ENCODE data around the gene DOK7.
"Not testable (repeated sequence)": the region's sequence is repeated elsewhere in the genome, so short reads cannot be mapped to it uniquely, and the experiment has no call there.

DOK7 gene

DNA sequence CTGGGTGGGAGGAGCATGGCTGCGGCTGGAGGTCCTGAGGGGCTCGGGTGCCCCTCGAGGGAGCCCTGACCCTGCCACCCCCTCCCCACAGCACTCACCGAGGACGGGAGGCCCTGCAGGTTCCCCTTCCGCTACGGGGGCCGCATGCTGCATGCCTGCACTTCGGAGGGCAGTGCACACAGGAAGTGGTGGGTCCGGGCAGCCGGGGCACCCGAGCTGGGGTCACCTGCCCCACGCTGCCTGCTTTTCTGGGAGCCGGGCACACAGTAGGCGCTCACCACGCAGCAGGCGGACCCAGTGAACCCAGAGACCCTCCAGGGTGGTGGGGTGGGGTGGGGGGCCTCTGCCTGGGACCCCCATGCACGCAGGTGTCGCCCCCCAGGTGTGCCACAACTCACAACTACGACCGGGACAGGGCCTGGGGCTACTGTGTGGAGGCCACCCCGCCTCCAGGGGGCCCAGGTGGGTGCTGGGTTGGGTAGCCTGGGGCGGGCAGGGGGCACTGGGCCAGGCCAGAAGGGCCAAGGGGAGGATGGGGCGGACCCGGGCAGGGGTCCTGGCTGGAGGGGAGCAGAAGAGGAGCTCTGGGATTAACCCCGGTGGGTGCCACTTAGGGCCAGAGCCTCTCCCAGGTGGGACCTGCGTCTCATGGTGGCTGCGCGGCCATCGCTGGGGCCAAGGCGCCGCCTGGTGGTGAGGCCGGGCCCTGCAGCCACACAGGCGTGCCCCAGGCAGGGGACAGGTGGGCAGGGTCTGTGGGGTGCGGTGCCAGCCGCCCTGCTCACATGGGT, 20.0 kb upstream of the DOK7 start:
- peak; percentile 21 for DNase-seq

DNA sequence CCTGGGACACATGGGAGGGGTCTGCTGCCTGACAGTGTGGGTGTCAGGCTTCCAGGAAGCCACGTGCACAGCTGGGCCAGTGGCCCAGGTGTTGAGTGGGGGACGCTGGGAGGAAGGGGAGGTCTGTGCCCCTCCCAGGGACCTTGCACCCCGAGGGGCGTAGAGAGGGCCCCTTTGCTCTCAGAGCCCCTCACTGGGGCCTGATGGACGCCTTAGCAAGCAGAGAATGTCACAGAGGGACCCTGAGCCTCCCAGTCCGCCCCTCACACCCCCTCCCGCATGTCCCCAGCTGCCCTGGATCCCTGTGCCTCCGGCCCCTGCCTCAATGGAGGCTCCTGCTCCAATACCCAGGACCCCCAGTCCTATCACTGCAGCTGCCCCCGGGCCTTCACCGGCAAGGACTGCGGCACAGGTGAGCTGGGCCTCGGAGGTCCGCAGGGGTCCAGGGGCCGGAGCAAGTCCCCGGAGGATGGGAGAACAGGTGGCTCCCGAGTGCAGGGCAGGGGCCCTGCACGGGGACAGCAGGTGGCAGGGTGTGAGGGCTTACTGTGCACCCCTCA, 19.3 kb upstream of the DOK7 start:
- no peak for DNase-seq

DNA sequence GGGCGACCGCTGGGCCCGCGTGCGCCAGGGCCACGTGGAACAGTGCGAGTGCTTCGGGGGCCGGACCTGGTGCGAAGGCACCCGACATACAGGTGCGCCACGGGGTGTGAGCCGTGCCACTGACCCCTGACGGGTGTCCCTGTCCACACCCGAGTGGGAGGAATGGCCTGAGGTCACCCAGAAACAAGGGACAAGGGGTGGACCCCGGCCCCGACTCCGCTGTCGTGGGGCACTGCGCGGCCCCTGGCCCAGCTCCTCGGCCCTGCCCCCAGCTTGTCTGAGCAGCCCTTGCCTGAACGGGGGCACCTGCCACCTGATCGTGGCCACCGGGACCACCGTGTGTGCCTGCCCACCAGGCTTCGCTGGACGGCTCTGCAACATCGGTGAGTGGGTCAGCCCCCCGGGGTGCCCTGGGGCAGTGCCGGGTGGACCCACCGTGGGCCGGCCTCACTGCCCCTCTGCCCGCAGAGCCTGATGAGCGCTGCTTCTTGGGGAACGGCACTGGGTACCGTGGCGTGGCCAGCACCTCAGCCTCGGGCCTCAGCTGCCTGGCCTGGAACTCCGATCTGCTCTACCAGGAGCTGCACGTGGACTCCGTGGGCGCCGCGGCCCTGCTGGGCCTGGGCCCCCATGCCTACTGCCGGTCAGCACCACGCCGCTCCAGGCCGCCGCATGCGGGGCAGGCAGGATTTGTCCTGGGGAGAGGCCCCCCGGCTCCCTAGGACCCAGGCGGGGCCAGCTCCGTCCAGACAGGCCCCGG, 18.6 kb upstream of the DOK7 start:
- DNase-seq, result no peak

DNA sequence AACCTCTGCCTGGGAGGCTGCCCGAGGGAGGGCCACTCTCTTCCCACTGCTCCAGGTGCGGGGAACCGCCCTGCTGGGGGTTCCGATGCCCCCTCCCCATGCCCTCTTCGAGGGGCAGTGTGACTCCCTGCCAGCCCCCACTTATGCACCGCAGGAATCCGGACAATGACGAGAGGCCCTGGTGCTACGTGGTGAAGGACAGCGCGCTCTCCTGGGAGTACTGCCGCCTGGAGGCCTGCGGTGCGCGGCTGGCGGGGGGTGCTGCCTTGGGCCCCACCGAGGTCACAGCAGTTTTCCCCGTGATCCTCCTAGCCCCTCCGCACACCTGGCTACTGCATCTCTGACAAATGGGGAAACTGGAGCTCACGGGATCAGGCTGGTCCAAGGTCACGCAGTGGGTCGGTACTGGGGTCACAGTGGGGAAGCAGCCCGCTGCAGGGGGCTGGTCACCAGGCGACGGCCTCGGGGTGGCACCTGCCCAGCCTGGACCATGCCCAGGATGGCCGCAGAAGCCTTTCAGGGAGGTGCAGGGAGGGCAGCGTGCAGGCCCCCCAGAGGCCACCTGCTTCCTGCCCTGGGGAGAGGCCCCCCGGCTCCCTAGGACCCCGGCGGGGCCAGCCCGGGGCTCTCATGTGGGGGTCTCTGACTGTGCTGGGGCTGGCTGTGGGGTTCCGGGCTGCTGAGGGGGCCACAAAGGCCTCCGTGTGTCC, 17.8 kb upstream of the DOK7 start:
- DNase-seq, result no peak

DNA sequence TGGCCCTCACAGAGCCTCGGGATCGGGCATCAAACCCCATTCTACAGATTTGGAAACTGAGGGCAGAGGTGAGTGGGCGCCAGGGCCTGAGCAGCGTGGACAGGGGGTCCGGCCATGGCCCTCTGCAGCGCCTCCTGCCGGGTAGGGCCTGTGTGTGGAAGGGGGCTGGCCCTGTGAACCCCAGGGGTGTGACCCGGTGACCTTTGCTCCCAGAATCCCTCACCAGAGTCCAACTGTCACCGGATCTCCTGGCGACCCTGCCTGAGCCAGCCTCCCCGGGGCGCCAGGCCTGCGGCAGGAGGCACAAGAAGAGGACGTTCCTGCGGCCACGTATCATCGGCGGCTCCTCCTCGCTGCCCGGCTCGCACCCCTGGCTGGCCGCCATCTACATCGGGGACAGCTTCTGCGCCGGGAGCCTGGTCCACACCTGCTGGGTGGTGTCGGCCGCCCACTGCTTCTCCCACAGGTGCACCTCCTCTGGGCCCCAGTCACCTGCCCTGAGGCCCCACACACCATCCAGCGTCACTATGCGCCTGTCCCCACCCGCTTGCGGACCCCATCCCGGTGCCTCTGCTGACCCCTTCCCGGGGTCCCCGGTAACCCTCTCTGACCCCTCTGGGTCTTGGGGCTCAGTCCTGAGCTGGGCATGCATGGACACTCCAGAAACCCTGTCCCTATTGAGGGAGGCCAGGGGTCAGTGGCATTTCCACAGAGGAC, 17.1 kb upstream of the DOK7 start:
- no peak for DNase-seq

DNA sequence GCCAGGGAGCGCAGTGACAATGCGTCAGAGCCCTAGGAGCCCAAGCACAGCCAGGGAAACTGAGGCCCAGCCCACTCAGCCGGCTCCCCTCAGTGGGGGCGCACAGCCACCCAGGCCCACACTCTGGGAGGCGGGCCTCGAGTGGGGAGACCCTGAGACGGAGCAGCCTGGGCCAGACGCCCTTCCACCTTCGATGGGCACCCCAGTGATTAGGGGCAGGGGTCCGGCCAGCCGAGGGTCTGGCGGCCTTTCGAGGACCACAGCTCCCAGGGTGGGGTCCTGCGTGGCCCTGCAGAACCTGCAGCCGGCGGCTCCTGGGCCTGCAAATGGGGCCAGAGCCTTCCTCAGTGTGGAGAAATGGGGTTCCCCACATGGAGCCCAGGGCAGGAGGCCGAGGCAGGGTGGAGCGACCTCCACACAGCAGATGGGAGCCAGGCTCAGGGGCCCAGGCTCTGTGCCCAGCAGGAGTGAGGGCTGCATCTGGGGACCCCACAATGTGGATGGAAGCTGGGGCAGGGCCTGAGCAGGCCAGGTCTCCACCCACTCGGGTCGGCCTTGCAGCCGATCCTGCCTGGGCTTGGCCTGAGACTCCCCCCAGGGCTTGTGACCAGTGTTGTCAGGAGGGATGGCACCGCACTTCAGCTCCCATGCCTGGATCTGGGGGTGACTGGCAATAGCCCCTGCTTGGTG, 16.3 kb upstream of the DOK7 start:
- no peak for DNase-seq

DNA sequence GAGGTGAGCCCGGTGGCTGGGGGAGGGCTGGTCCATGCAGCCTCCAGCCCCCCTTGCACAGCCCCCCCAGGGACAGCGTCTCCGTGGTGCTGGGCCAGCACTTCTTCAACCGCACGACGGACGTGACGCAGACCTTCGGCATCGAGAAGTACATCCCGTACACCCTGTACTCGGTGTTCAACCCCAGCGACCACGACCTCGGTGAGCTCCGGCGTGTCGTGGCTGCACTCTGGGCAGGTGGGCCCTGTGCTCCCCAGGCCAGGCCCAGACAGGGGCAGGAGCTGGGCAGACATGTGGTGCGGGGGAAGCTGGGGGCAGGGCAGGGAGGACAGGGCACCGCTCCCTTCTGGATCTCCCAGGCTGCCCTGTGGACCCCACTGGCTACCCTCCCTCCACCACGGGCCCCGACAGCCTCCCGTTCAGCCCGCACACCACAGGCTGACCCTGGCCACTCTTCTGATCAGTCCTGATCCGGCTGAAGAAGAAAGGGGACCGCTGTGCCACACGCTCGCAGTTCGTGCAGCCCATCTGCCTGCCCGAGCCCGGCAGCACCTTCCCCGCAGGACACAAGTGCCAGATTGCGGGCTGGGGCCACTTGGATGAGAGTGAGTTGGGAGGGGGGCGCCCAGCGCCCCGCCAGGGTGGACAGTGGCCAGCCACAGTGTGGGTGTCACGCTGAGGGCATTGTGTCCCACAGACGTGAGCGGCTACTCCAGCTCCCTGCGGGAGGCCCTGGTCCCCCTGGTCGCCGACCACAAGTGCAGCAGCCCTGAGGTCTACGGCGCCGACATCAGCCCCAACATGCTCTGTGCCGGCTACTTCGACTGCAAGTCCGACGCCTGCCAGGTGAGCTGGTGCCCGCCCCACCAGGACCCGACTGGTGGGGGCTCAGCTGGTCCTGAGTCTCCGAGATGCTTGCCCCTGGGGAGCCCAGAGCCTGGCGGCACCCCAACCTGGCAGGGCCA, 15.4 kb upstream of the DOK7 start:
- DNase-seq, result no peak

DNA sequence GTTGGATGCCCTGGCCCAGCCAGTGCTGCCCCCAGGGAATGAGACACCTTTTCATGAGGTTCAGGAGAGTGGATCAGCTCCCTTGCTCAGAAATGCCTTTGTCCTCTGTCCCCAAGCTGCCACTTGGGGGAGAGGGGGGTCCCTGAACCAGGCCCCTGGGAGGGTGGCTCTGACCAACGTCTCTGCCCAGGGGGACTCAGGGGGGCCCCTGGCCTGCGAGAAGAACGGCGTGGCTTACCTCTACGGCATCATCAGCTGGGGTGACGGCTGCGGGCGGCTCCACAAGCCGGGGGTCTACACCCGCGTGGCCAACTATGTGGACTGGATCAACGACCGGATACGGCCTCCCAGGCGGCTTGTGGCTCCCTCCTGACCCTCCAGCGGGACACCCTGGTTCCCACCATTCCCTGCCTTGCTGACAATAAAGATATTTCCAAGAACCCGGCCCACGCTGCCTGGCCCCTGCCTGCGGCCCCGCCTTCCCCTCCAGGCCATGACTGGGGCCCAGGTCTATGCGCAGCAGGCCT, 14.0 kb upstream of the DOK7 start:
- no peak for DNase-seq

DNA sequence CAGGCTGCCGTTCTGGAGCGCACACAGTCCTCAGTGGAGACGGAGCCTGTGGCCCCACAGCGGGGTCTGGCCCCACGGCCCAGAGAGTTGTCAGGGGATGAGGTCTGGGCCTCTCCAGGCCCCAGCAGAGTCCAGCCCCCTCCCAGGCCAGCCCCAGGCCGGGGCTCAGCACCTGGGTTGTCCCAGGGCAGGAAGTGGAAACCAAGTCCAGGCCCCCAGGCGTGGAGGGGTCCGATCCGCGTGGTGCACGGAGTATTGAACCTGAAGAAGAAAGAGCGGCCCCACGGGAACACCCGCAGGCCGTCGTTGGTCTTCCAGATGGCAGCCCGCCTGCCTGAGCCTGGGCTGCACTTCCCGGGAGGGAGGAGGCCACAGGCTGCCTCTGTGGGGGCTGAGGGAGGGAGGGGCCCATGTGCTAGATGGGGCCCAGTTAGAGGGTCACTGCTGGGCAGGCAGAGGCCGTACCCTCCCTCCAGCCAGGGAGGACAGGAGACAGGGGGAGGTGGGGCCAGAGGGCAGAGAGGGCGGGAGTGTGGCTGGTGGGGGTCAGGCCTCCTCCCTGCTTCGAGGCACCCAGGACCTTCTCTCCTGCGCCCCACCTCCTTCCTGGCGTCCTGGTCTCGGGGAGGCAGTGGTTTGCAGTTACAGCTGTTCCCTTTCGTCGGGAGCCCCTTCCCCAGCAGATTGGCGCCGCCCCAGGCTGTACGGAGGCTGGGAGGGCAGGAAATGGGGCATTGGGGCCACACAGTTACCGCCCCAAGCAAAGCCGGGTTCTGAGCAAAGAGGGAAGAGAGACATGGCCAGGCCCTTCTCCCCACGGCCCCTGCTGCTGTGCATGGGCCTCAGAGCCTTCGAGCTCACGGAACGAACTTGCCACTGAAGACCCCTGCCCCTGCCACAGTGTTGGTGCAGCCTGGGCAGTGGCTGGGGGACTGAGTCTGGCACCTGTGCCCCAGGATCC, 13.3 kb upstream of the DOK7 start:
- no peak for DNase-seq

DNA sequence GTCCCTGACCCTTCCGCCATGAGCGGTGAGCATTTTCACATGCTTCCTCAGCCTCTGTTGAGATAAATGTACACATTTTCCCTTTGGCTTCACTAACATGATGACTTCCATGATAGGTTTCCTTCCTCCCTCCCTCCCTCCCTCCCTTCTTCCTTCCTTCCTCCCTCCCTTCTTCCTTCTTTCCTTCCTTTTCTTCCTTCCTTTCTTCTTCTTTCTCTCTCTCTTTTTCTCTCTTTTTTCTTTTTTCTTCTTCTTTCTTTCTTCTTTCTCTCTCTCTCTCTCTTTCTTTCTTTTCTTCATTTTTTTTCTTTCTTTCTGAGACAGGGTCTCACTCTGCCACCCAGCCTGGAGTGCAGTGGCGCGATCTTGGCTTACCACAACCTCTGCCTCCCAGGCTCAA, 12.5 kb upstream of the DOK7 start:
- no peak for DNase-seq

DNA sequence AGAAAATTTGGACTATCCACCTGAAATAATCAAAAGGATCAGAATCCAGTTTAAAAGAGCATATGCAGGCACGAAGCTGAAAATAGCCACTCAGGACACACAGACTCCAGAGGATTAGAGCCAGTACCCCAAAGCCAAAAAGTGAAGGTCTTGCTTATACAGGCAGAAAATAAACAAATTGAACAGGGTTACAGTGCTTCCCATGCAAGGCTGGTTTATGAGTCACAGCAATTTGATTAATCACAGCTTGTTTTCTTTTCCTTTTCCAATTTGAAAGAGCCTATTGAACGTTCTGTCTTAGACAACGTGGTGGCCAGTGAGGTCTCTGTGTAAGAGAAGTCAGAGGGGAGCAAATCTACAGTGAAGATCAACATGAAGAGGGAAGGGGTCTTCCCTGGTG, 11.2 kb upstream of the DOK7 start:
- DNase-seq, result peak; percentile 43

DNA sequence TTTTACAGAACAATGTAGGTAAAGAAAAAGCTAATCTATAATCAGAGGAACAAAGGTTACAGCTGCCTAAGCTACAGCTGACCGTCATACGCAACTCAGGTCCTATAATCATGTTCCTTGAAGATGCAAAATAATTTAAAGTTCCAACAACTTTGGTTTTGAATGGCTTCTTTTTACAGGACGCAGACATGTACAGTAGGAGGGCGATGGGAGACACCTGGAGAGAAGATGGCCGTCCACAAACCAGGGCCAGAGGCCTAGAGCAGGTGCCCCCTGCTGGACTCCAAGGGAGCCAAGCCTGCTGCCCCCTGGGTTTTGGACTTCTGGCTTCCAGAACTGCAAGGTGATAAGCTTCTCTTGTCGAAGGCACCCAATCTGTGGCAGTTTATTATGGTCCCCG, 10.7 kb upstream of the DOK7 start:
- DNase-seq, result no peak

DNA sequence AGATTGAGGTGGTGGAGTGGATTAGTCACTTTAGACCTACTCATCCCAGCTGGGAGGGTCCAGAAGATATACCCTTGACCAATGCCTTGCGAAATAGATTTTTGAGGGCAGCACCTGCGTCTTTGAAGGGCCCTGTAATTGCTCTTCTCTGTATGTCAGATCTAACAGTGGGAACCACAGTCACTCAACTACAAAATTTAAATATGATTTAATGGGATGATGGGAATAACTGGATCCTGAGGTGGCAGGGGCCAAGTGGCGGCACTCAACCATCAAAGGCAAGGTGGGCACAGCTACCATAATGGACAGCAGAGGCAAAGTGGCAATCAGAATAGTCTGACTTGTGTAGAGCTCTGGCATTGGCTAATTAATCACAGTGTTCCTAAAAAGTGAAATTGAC, 7.5 kb upstream of the DOK7 start:
- not testable (repeated sequence) for DNase-seq

DNA sequence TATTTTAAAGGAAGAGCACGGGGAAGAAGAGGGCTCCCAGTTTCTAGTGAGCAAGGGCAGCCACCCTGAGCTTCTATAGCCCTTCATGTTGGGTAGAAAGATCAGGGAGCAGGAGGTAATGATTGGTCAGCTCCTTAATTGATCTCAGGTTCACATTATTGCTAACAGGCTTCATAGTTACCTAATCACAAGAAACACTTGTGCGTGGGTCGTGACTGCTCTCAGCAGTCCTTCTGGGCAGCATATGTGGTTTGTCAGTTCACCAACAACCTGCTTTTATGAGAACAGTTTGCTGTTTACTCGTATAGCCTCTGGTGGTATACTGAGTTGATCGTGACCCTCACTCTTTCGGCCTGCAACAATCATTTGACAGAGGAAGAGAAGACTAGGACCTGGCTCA, 4.7 kb upstream of the DOK7 start:
- DNase-seq, result no peak

DNA sequence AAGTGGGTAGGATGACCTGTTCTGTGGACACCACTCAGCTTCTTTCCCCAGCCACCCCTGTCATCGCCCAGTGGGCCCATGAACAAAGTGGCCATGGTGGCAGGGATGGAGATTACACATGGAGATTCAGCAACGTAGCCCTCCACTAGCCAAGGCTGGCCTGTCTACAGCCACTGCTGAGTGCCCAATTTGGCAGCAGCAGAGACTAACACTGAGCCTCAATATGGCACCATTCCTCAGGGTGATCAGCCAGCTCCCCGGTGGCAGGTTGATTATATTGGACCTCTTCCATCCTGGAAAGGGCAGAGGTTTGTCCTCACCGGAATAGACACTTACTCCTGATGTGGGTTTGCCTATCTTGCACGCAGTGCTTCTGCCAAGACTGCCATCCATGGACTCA, 4.0 kb upstream of the DOK7 start:
- DNase-seq, result not testable (repeated sequence)

DNA sequence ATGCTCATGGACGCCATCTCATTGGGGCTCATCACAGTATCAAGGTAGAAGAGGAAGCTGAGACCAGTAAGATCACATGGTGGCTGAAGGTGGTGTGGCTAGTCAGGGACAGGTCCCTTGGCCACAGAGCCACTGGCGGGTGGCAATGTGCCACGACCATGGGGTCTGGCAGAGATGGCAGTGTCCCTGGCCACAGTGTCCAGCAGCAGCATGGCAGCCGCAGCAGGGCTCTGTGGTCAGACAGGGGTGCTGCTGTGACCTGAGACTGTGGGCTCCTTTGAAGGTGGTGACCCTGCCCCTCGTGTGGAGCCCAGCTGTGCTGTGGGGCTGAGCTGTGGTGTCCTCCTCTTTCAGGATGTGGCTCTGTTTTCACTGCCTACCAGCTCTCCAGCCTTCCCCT, 2.2 kb upstream of the DOK7 start:
- DNase-seq, result no peak

DNA sequence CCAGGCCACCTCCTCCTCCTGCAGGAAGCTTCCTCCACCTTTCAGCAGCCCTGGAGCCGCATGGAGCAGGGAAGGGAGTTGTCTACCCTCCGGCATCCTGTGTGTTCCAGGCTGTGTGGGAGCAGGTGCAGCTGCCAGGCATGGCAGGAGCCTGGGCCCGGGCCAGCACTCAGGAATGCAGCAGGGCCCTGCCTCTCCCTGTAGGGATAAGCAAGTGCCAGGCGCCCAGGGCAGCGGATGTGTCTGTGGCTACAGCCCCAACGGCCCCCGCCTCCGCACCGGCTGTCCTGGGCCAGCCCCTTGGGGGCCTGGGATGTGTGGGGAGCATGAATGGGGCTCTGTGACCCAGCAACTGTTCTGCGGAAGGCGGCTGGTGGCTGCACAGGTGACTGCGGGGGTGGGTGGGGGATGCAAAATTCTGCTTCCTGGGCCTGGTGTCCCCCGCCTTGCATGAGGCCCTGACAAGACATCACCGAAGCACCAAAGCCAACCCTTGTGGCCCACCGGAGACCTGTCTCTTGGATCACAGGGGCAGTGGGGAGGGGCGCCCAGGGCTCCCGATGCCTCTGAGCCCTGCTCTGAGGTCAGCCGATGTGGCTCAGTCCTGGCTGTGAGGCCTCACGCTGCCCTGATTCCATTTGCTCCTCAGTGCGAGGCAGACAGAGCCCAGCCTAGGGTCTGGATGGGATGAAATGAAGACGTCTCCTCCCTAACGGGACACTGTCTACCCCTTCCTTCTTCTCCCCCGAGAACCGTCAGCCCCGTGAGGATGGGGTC, 1.4 kb upstream of the DOK7 start:
- no peak for DNase-seq

DNA sequence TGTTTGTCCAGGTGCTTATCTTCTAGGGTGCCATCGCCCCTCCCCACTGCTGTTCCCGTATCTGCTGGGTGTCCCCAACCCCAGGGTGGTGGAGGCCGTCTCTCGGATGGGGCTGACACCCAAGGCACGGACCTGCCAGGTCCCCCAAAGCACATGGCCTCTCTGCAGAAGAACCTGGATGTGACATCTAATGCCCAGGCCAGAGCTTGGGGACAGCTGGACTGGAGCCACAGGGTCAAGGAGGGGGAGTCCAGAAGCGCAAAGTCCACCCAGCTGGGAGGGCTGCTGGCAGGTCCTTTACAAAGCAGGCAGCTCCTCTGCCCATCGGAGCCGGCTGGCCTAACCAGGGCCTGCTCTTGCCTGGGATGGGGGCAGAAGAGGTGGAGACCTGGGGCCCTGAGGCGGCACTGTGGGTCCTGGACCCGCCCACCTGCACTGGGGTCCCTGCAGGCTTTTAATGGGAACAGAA, 751 bp upstream of the DOK7 start:
- DNase-seq, result no peak

Data from fibroblast of skin of back (primary cell).